Prostate gland (tissue), 2 donors: ENCODE measurements around the gene CFAP157.

Experiments used
- CTCF ChIP-seq, 4 experiments: fragments of 200-600 bp in 2 of 4; fragments of 450-650 bp in 2 of 4; sonication (generic) in 2 of 4; IDR thresholded peaks; 1 replicate in 3 of 4; 2 replicates in 1 of 4; pipeline ENCODE4 v1.5.1; 2016 to 2019; ENCODE audit warnings: antibody characterized with exemption in 4 of 4, mild to moderate bottlenecking in 2 of 4, moderate library complexity in 2 of 4
- POLR2A ChIP-seq: fragments of 450-650 bp; IDR thresholded peaks from one replicate; pipeline ENCODE4 v1.6.1; 2016; ENCODE audit warnings: antibody characterized with exemption, mild to moderate bottlenecking

GRCh38 chr9:127664324-127664677 lies 42.5 kb upstream of the CFAP157 start:
- TF ChIP-seq CTCF (IDR thresholded peaks at IDR 0.05) (no peak), POLR2A (no peak)
